Nephron (organoid): ENCODE measurements around the gene LRRC51.
A peak's percentile ranks its signal among the peaks of the same experiment; 100 is the strongest.

Experiments
- H3K27ac Mint-ChIP-seq, 3 experiments: 2 replicates each; pipeline ENCODE4 v1.8.0; 2020; ENCODE audit warnings: mixed read lengths in 3 of 3, mild to moderate bottlenecking in 2 of 3, moderate library complexity in 1 of 3
- H3K27me3 Mint-ChIP-seq: 2 replicates; pipeline ENCODE4 v1.8.0; 2021; ENCODE audit warnings: low read depth, mild to moderate bottlenecking, moderate library complexity, mixed read lengths
- H3K36me3 Mint-ChIP-seq: 2 replicates; pipeline ENCODE4 v1.8.0; 2020; ENCODE audit warnings: low read depth, mixed read lengths
- H3K4me1 Mint-ChIP-seq: 2 replicates; pipeline ENCODE4 v1.8.0; 2020; ENCODE audit warnings: mixed read lengths
- H3K4me3 Mint-ChIP-seq, 3 experiments: 2 replicates each; pipeline ENCODE4 v1.8.0; 2020; ENCODE audit warnings: mild to moderate bottlenecking in 3 of 3, mixed read lengths in 3 of 3, moderate library complexity in 2 of 3
- H3K9me3 Mint-ChIP-seq: 2 replicates; pipeline ENCODE4 v1.8.0; 2020; ENCODE audit warnings: mixed read lengths
- TF ChIP-seq, protein P1 (sequence below), 3 experiments: fragments of 200-600 bp; sonication (generic); IDR thresholded peaks; one replicate each; pipeline ENCODE4 v1.5.0; 2021; ENCODE audit warnings: antibody characterized with exemption in 3 of 3; ENCODE audit not compliant: unreplicated experiment in 3 of 3

Gene LRRC51

DNA sequence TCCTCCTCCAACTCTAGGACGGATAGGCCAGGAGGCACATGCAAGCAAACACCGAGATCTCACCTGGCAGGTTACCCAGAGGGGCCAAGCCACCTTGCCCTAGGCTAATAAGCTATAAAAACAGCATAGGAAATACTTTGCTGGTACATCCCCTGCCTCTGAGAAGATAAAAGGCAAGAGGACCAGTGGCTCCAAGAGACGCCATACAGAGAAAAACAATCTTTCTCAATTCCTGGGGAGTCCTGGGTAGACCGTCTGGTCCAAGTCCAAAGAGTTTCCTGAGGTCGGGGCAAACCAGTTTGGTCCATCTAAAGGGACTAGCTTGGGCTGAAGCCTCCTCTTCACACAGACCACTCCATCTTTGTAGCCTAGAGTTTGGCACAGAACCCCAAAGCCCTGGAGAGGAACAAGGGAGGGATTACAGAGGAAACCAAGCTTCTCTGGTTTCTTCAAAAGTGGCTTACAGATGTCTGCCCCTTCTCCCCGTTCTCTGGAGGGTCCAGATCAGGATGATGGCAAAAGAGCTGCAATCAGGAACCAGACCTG lies 40.7 kb upstream of the LRRC51 start:
- Mint-ChIP-seq H3K9me3 (no peaks in the 10 kb centered on the region), H3K4me1 (peaks cover 41% of the 10 kb centered on the region), H3K27me3 (peaks cover 3% of the 10 kb centered on the region), H3K36me3 (peaks cover 19% of the 10 kb centered on the region), H3K4me3 (no peak overlapping the region), H3K27ac (no peak overlapping the region)
- TF ChIP-seq, protein P1, sequence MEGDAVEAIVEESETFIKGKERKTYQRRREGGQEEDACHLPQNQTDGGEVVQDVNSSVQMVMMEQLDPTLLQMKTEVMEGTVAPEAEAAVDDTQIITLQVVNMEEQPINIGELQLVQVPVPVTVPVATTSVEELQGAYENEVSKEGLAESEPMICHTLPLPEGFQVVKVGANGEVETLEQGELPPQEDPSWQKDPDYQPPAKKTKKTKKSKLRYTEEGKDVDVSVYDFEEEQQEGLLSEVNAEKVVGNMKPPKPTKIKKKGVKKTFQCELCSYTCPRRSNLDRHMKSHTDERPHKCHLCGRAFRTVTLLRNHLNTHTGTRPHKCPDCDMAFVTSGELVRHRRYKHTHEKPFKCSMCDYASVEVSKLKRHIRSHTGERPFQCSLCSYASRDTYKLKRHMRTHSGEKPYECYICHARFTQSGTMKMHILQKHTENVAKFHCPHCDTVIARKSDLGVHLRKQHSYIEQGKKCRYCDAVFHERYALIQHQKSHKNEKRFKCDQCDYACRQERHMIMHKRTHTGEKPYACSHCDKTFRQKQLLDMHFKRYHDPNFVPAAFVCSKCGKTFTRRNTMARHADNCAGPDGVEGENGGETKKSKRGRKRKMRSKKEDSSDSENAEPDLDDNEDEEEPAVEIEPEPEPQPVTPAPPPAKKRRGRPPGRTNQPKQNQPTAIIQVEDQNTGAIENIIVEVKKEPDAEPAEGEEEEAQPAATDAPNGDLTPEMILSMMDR (IDR thresholded peaks at IDR 0.05; ENCODE audit: unreplicated experiment in 3 of 3): no peak

DNA sequence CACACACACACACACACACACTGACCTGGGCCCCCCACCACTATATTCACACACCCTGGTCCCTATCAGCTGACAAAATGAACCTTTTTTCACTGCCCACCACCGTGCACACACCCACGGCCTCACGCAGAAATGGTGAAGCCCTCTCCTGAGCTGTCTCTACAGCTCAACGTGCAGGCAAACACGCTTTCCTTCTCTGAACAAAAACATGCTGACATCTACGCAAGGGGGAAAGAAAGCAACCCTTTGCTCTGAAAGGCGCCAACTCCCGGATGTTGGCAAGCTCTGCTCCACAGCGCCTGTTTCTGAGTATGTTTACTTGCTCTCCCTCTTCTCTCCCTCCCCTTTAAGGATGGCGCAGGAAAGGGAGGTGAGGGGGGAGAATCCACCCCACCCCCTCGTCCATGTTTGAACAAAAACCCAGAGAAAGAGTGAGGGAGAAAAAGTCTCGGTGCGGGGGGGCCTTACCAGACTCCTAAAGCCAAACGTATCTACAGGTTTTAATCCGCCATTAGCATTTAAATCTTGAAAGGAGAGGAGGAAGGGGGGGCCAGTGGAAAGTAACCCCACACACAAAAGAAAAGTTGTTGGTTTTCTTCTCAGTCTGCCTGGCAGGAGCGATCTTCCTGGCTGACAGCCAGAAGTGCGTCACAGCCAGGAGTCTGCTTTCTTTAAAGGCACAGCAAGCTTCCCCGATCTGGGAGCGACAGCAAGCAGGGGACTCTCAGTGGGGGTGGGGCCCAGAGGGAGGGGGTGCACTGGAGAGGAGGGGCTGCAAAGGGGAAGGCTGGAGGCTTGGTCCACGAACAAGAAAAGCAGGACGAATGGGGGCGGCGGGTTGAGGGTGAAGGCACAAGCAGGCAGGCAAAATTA lies 39.9 kb upstream of the LRRC51 start:
- Mint-ChIP-seq H3K36me3 (peaks cover 11% of the 10 kb centered on the region), H3K4me1 (peaks cover 46% of the 10 kb centered on the region), H3K27ac (no peak overlapping the region), H3K9me3 (no peaks in the 10 kb centered on the region), H3K27me3 (peaks cover 3% of the 10 kb centered on the region), H3K4me3 (no peak overlapping the region)
- TF ChIP-seq, protein P1 (IDR thresholded peaks at IDR 0.05; ENCODE audit: unreplicated experiment in 3 of 3): no peak

DNA sequence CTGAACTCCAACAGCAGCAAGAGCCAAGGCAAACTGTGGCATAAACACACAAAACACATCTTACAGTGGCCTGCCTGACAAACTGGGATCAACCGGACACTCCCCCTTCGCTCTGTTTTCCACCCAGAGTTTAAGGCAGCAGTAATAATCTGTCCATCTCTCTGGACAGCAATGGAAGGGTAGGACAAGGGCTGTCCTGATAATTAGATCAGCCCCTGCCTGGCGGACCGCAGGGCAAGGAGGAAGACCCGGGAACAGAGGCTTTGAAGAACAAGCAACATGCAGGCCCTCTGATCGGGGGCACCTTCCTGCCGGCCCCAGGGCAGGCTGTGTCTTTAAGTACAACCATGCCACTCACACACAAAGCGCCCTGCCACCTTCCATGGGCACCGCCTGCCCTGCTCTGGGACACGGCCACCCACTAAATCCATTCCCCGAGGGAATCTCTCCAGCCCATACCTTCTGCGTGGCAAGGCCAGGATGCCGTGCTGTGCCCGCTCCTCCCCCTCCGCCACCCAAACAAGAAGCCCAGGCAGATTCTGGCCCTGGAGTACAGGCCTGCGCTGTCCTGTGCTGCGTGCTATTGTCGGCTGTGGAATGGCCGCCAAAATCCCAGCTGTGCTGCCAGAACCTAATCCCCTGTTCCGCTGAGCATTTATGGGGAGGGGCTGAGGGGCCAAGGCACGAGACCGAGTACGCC lies 39.1 kb upstream of the LRRC51 start:
- H3K4me3 Mint-ChIP-seq: no peak overlapping the region

DNA sequence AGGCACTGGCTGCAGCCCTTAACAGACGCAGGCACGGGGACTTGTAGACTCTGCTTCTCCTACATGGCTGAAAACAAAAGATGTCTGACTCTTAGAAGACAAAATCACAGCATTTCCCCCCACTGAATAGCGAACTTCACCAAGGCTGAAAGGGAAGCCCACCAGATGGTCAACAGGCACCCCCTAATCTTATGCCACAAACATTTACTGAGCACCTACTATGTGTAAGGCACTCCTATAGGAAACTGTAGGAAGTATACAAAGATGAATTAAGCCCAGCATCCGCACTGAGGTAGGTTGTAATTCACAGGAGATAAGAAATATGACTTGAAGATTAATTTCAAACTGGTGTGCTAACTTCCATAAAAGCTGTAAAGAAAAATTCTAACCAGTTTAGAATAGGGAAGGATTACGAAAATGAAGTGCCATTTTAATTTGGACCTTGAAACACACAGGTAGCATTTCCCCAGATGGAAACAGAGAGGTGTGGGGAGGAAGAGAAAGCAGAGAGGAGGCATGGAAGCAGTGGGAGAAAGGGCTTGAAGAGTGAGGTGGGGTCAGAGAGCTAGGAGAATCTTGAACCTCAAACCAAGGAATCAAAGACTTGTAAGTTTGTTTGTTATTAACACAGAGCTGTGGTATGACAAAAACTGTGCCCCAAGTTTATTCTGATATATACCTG lies 38.4 kb upstream of the LRRC51 start:
- no peak overlapping the region for H3K4me3 Mint-ChIP-seq
- H3K27me3 Mint-ChIP-seq: peaks cover 3% of the 10 kb centered on the region
- H3K4me1 Mint-ChIP-seq: peaks cover 37% of the 10 kb centered on the region
- H3K36me3 Mint-ChIP-seq: no peaks in the 10 kb centered on the region
- no peaks in the 10 kb centered on the region for H3K9me3 Mint-ChIP-seq
- no peak overlapping the region for H3K27ac Mint-ChIP-seq
- TF ChIP-seq, protein P1 (IDR thresholded peaks at IDR 0.05; ENCODE audit: unreplicated experiment in 3 of 3): no peak

More for the DNA sequence above, 39.1 kb upstream of the LRRC51 start:
- peaks cover 43% of the 10 kb centered on the region for H3K4me1 Mint-ChIP-seq
- no peak overlapping the region for H3K27ac Mint-ChIP-seq
- peaks cover 3% of the 10 kb centered on the region for H3K27me3 Mint-ChIP-seq
- TF ChIP-seq, protein P1 (IDR thresholded peaks at IDR 0.05; ENCODE audit: unreplicated experiment in 3 of 3): no peak
- no peaks in the 10 kb centered on the region for H3K9me3 Mint-ChIP-seq
- H3K36me3 Mint-ChIP-seq: peaks cover 5% of the 10 kb centered on the region

DNA sequence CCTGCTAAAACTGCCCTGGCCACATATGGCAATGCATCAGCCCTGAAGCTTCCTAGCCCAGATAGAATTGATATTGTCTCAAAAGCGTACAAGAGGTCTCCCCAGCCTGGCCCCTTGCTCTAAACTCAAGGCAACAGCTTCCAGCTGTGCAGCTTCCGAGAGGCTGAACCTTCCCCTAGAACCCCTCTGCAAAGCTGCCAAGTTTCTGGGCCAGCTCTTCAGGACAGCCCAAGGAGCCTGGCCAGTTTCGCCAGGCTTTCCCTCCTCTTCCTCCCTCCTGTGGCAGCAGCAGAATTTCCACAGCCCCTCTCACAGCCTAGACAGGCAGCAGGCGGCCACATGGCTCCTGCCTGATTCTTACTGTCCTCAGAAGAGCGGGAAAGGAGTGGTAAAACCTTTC lies 34.8 kb upstream of the LRRC51 start:
- no peaks in the 10 kb centered on the region for H3K9me3 Mint-ChIP-seq
- no peaks in the 10 kb centered on the region for H3K36me3 Mint-ChIP-seq
- peaks cover 3% of the 10 kb centered on the region for H3K27me3 Mint-ChIP-seq
- H3K4me1 Mint-ChIP-seq: peaks cover 46% of the 10 kb centered on the region
- H3K27ac Mint-ChIP-seq: peak overlapping the region; percentile 79 to 96 (median 96)
- peak overlapping the region; percentile 15 to 64 (median 54) for H3K4me3 Mint-ChIP-seq
- TF ChIP-seq, protein P1 (IDR thresholded peaks at IDR 0.05; ENCODE audit: unreplicated experiment in 3 of 3): no peak
